ENCODE results near the gene KRTAP4-5.

DNA sequence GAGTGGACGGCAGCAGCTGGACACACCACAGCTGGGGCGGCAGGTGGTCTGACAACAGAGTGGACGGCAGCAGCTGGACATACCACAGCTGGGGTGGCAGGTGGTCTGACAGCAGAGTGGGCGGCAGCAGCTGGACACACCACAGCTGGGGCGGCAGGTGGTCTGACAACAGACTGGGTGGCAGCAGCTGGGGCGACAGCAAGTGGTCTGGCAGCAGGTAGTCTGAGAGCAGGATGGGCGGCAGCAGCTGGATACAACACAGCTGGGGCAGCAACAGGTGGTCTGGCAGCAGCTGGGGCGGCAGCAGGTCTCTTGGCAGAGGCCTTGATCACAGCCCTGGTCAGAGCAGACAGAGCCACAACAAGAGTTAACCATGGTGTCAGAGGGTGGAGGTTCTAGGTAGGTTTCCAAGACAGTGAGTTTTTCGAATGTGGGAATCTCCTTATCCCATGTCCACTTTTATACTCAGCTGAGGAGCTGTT, 34.9 kb upstream of the KRTAP4-5 start, which contains the start of gene KRTAP4-1:
- TF ChIP-seq POLR2A (IDR thresholded peaks at IDR 0.05; ENCODE audit: low read depth, low read length) (no peak), POLR2AphosphoS5 (IDR thresholded peaks at IDR 0.05; ENCODE audit: low read depth, low read length) (no peak)
